HepG2 (cell line): ENCODE measurements around the gene MPC1L. TPM values are rescaled to one million over a fixed set of nuclear protein-coding genes. Genes with fewer than 3 reads are reported as not detected.

Experiments used
- CSRNP1 ChIP-seq: sonication (generic); formaldehyde crosslinking; IDR thresholded peaks from 2 replicates; pipeline ENCODE4 v1.8.1; 2023; ENCODE audit warnings: mild to moderate bottlenecking, missing genetic modification reagents
- HNRNPLL ChIP-seq: fragments of 200-400 bp; formaldehyde crosslinking; IDR thresholded peaks from 2 replicates; pipeline ENCODE4 v1.6.1; 2017; ENCODE audit warnings: mild to moderate bottlenecking, low read depth, low read length; ENCODE audit not compliant: poor library complexity, severe bottlenecking
- PLRG1 ChIP-seq: fragments of 450-650 bp; conservative IDR thresholded peaks from 2 replicates; pipeline ENCODE4 v1.6.1; 2016
- RFX3 ChIP-seq: IDR thresholded peaks from 2 replicates; pipeline ENCODE4 v1.6.1; 2016; ENCODE audit warnings: missing biosample characterization, missing genetic modification reagents
- WIZ ChIP-seq: sonication (generic); formaldehyde crosslinking; IDR thresholded peaks from 2 replicates; pipeline ENCODE4 v1.5.1; 2020; ENCODE audit warnings: mild to moderate bottlenecking, missing genetic modification reagents
- ZMYM4 ChIP-seq: sonication (generic); formaldehyde crosslinking; IDR thresholded peaks from 2 replicates; pipeline ENCODE4 v1.8.1; 2023; ENCODE audit warnings: mild to moderate bottlenecking, missing genetic modification reagents
- ZNF33B ChIP-seq: sonication (generic); formaldehyde crosslinking; IDR thresholded peaks from 2 replicates; pipeline ENCODE4 v1.5.1; 2020; ENCODE audit warnings: mild to moderate bottlenecking, missing genetic modification reagents
- ZNF782 ChIP-seq: sonication (generic); formaldehyde crosslinking; IDR thresholded peaks from 2 replicates; pipeline ENCODE4 v1.4.0; 2020; ENCODE audit warnings: missing genetic modification reagents, mild to moderate bottlenecking, borderline replicate concordance
- polyA plus RNA-seq, 8 experiments: library from polyadenylated mRNA; depleted of rRNA in 3 of 8; stranded (reverse) in 7 of 8; unstranded in 1 of 8; fragments of >200 nt; fragmentation: Illumina TruSeq in 4 of 8; extraction: Trizol in 4 of 8; gene quantifications; 2 replicates each; pipeline versions ENCODE4 v1.2.1 to v1.2.3, GENCODE V29; 2011 to 2016; ENCODE audit warnings: low read depth in 4 of 8, missing spikeins in 1 of 8, mixed read lengths in 1 of 8; ENCODE audit not compliant: insufficient read depth in 1 of 8
- total RNA-seq, 5 experiments: library from RNA; depleted of rRNA; stranded (reverse); fragments of >200 nt; fragmentation: Illumina TruSeq; extraction: Trizol; gene quantifications; 2 replicates each; pipeline ENCODE4 v1.2.3, GENCODE V29; 2016; ENCODE audit warnings: low read depth in 1 of 5
- TF ChIP-seq, protein P1 (sequence below): sonication (generic); formaldehyde crosslinking; IDR thresholded peaks from 2 replicates; pipeline ENCODE4 v1.4.0; 2020; ENCODE audit warnings: missing genetic modification reagents
- TF ChIP-seq, protein P2 (sequence below): sonication (generic); formaldehyde crosslinking; IDR thresholded peaks from one replicate; pipeline ENCODE4 v1.5.1; 2020; ENCODE audit warnings: mild to moderate bottlenecking, missing genetic modification reagents; ENCODE audit errors: not compliant biosample characterization
- TF ChIP-seq, protein P3 (sequence below): sonication (generic); formaldehyde crosslinking; IDR thresholded peaks from 2 replicates; pipeline ENCODE4 v1.9.0; 2022; ENCODE audit warnings: missing genetic modification reagents, mild to moderate bottlenecking, borderline replicate concordance

Gene MPC1L
- total and polyA plus RNA-seq, 2 of the 13 experiments (the other 11 are each of a cell fraction or from before 2014, with no cell fraction given), result not detected

- TF ChIP-seq, protein P1, sequence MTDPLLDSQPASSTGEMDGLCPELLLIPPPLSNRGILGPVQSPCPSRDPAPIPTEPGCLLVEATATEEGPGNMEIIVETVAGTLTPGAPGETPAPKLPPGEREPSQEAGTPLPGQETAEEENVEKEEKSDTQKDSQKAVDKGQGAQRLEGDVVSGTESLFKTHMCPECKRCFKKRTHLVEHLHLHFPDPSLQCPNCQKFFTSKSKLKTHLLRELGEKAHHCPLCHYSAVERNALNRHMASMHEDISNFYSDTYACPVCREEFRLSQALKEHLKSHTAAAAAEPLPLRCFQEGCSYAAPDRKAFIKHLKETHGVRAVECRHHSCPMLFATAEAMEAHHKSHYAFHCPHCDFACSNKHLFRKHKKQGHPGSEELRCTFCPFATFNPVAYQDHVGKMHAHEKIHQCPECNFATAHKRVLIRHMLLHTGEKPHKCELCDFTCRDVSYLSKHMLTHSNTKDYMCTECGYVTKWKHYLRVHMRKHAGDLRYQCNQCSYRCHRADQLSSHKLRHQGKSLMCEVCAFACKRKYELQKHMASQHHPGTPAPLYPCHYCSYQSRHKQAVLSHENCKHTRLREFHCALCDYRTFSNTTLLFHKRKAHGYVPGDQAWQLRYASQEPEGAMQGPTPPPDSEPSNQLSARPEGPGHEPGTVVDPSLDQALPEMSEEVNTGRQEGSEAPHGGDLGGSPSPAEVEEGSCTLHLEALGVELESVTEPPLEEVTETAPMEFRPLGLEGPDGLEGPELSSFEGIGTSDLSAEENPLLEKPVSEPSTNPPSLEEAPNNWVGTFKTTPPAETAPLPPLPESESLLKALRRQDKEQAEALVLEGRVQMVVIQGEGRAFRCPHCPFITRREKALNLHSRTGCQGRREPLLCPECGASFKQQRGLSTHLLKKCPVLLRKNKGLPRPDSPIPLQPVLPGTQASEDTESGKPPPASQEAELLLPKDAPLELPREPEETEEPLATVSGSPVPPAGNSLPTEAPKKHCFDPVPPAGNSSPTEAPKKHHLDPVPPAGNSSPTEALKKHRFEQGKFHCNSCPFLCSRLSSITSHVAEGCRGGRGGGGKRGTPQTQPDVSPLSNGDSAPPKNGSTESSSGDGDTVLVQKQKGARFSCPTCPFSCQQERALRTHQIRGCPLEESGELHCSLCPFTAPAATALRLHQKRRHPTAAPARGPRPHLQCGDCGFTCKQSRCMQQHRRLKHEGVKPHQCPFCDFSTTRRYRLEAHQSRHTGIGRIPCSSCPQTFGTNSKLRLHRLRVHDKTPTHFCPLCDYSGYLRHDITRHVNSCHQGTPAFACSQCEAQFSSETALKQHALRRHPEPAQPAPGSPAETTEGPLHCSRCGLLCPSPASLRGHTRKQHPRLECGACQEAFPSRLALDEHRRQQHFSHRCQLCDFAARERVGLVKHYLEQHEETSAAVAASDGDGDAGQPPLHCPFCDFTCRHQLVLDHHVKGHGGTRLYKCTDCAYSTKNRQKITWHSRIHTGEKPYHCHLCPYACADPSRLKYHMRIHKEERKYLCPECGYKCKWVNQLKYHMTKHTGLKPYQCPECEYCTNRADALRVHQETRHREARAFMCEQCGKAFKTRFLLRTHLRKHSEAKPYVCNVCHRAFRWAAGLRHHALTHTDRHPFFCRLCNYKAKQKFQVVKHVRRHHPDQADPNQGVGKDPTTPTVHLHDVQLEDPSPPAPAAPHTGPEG (CRISPR knock-in tag), result no peak
- TF ChIP-seq WIZ (no peak), CSRNP1 (CRISPR knock-in tag) (no peak), PLRG1 (no peak), ZNF782 (CRISPR knock-in tag) (no peak), ZMYM4 (CRISPR knock-in tag) (no peak), HNRNPLL (no peak), ZNF33B (CRISPR knock-in tag) (no peak), RFX3 (CRISPR knock-in tag) (no peak)
- TF ChIP-seq, protein P2, sequence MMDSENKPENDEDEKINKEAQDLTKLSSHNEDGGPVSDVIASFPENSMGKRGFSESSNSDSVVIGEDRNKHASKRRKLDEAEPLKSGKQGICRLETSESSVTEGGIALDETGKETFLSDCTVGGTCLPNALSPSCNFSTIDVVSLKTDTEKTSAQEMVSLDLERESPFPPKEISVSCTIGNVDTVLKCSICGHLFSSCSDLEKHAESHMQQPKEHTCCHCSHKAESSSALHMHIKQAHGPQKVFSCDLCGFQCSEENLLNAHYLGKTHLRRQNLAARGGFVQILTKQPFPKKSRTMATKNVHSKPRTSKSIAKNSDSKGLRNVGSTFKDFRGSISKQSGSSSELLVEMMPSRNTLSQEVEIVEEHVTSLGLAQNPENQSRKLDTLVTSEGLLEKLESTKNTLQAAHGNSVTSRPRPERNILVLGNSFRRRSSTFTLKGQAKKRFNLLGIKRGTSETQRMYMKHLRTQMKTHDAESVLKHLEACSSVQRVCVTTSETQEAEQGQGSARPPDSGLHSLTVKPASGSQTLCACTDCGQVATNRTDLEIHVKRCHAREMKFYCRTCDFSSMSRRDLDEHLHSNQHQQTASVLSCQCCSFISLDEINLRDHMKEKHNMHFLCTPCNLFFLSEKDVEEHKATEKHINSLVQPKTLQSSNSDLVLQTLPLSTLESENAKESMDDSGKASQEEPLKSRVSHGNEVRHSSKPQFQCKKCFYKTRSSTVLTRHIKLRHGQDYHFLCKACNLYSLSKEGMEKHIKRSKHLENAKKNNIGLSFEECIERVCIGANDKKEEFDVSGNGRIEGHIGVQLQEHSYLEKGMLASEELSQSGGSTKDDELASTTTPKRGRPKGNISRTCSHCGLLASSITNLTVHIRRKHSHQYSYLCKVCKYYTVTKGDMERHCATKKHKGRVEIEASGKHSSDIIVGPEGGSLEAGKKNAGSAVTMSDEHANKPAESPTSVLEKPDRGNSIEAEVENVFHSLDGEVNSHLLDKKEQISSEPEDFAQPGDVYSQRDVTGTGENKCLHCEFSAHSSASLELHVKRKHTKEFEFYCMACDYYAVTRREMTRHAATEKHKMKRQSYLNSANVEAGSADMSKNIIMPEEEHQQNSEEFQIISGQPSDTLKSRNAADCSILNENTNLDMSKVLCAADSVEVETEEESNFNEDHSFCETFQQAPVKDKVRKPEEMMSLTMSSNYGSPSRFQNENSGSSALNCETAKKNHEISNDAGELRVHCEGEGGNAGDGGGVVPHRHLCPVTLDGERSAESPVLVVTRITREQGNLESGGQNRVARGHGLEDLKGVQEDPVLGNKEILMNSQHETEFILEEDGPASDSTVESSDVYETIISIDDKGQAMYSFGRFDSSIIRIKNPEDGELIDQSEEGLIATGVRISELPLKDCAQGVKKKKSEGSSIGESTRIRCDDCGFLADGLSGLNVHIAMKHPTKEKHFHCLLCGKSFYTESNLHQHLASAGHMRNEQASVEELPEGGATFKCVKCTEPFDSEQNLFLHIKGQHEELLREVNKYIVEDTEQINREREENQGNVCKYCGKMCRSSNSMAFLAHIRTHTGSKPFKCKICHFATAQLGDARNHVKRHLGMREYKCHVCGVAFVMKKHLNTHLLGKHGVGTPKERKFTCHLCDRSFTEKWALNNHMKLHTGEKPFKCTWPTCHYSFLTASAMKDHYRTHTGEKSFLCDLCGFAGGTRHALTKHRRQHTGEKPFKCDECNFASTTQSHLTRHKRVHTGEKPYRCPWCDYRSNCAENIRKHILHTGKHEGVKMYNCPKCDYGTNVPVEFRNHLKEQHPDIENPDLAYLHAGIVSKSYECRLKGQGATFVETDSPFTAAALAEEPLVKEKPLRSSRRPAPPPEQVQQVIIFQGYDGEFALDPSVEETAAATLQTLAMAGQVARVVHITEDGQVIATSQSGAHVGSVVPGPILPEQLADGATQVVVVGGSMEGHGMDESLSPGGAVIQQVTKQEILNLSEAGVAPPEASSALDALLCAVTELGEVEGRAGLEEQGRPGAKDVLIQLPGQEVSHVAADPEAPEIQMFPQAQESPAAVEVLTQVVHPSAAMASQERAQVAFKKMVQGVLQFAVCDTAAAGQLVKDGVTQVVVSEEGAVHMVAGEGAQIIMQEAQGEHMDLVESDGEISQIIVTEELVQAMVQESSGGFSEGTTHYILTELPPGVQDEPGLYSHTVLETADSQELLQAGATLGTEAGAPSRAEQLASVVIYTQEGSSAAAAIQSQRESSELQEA (CRISPR knock-in tag), result no peak
- TF ChIP-seq, protein P3, sequence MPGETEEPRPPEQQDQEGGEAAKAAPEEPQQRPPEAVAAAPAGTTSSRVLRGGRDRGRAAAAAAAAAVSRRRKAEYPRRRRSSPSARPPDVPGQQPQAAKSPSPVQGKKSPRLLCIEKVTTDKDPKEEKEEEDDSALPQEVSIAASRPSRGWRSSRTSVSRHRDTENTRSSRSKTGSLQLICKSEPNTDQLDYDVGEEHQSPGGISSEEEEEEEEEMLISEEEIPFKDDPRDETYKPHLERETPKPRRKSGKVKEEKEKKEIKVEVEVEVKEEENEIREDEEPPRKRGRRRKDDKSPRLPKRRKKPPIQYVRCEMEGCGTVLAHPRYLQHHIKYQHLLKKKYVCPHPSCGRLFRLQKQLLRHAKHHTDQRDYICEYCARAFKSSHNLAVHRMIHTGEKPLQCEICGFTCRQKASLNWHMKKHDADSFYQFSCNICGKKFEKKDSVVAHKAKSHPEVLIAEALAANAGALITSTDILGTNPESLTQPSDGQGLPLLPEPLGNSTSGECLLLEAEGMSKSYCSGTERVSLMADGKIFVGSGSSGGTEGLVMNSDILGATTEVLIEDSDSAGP (CRISPR knock-in tag), result no peak
These were observed 45.1 kb upstream of the MPC1L start (continued) for GRCh38 chrX:40578039-40578695.
